Suprapubic skin (tissue), 4 donors: ENCODE measurements around the gene STARD13.

ENCODE experiments used
- CTCF ChIP-seq, 2 donors: fragments of 200-600 bp in 1 of 2; fragments of 450-650 bp in 1 of 2; sonication (generic) in 1 of 2; IDR thresholded peaks; one replicate each; pipeline ENCODE4 v1.5.1; 2016 to 2019; ENCODE audit warnings: antibody characterized with exemption in 2 of 2, mild to moderate bottlenecking in 1 of 2, moderate library complexity in 1 of 2
- EP300 ChIP-seq: sonication (generic); formaldehyde crosslinking; IDR thresholded peaks from one replicate; pipeline ENCODE4 v1.6.1; 2017; ENCODE audit warnings: antibody characterized with exemption
- POLR2A ChIP-seq, 2 donors: fragments of 450-650 bp; IDR thresholded peaks; one replicate each; pipeline ENCODE4 v1.6.1; 2017; ENCODE audit warnings: antibody characterized with exemption in 2 of 2, mild to moderate bottlenecking in 2 of 2, moderate library complexity in 2 of 2
- POLR2AphosphoS5 ChIP-seq, 3 donors: sonication (generic); formaldehyde crosslinking; IDR thresholded peaks; one replicate each; pipeline ENCODE4 v1.6.1; 2017; ENCODE audit warnings: antibody characterized with exemption in 3 of 3

GRCh38 chr13:33277946-33278345 is 7.6 kb downstream of the STARD13 start:
- TF ChIP-seq CTCF (IDR thresholded peaks at IDR 0.05) (no peak), POLR2AphosphoS5 (IDR thresholded peaks at IDR 0.05) (no peak), POLR2A (IDR thresholded peaks at IDR 0.05) (no peak), EP300 (no peak)
